ENCODE measurements around the gene TSHZ2. TPM values are rescaled to one million over a fixed set of nuclear protein-coding genes. Genes with fewer than 3 reads are reported as not detected.

The TSHZ2 gene
- total RNA-seq, 2 experiments from 2014 or later: 0.38 to 0.54 TPM

DNA sequence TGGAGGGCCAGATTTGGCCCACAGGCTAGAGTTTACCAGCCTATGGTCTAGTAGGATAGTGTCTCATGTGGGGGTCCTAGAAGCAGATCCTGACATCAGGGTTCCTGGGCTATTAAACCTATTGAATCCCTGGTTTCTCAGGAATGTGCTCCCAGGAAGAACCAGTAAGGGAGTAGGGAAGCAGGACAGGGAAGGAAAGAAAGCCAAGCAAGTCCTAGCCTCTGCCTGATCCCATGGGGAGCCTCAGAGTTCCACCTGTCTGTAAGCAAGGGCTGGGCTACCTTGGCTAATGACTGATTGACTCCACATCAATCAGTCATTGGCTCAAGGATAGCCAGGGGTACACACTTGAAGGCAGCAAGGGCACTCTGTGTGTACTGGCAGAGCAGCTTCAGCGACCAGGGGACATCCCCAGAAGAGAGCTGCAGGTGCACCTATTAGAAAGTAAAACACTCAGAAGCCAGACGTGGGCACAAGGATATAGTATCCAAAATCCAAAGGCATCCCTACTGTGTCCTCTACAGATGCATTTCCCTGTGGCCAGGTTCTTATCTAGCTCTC, 309.5 kb downstream of the TSHZ2 start:
- Mint-ChIP-seq H3K4me1 (ENCODE audit: low read depth) (no peaks in the 10 kb centered on the region), H3K4me3 (no peak overlapping the region), H3K27ac (no peak overlapping the region), H3K27me3 (no peaks in the 10 kb centered on the region), H3K9me3 (no peaks in the 10 kb centered on the region), H3K36me3 (ENCODE audit: low read depth) (no peaks in the 10 kb centered on the region)
- TF ChIP-seq, protein P1, sequence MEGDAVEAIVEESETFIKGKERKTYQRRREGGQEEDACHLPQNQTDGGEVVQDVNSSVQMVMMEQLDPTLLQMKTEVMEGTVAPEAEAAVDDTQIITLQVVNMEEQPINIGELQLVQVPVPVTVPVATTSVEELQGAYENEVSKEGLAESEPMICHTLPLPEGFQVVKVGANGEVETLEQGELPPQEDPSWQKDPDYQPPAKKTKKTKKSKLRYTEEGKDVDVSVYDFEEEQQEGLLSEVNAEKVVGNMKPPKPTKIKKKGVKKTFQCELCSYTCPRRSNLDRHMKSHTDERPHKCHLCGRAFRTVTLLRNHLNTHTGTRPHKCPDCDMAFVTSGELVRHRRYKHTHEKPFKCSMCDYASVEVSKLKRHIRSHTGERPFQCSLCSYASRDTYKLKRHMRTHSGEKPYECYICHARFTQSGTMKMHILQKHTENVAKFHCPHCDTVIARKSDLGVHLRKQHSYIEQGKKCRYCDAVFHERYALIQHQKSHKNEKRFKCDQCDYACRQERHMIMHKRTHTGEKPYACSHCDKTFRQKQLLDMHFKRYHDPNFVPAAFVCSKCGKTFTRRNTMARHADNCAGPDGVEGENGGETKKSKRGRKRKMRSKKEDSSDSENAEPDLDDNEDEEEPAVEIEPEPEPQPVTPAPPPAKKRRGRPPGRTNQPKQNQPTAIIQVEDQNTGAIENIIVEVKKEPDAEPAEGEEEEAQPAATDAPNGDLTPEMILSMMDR (IDR thresholded peaks at IDR 0.05): no peak
- CTCF ChIA-PET: interaction anchor here (1.0 kb wide), 1 partner anchor 132 kb away, joined by 3 read pairs; no protein-coding TSS in a partner anchor
- DNase-seq (no peak), ATAC-seq (no peak)
- POLR2A ChIA-PET: no interaction called here
- intact Hi-C loops (cut with micrococcal nuclease): no loop called here

DNA sequence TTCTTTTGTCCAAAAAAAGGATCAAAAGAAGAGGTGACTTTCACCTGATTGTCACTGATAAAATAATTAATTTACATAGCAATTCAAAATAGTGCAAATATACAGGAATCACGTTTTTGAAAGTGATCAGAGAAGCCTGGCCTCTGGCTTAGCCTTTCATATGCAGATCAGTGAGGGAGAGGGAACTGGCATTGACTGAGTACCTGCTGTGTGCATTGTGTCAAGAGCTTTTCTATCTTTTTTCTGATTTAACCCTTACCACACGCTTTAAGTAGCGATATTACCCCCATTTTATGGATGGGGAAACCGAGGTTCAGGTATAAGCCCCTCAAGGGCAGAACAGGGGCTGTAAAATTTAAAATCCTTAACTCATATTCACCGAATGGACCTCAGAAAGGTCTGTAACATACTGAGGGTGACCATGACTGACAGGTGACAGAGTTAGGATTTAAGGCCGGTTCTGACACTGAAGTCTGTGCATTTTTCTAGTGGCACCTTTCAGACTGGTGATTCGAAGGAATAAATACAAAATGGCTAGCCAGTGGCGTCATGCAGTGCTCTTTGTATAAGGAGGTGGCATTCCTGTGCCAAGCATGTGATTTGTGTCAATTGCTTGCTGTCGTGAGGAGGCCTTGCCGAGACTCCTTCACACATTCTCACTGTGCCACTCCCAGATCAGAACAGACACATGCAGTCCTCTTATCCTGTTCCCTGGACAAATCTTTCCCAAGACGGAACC, 310.2 kb downstream of the TSHZ2 start:
- no peaks in the 10 kb centered on the region for H3K4me1 Mint-ChIP-seq (ENCODE audit: low read depth)
- DNase-seq (no peak), ATAC-seq (no peak)
- no peak overlapping the region for H3K27ac Mint-ChIP-seq
- no peaks in the 10 kb centered on the region for H3K9me3 Mint-ChIP-seq
- H3K4me3 Mint-ChIP-seq: no peak overlapping the region
- TF ChIP-seq, protein P1 (IDR thresholded peaks at IDR 0.05): no peak
- no peaks in the 10 kb centered on the region for H3K27me3 Mint-ChIP-seq
- intact Hi-C loops (cut with micrococcal nuclease): no loop called here
- POLR2A ChIA-PET: no interaction called here
- CTCF ChIA-PET: interaction anchor here (1.0 kb wide), 1 partner anchor 131 kb away, joined by 3 read pairs; no protein-coding TSS in a partner anchor
- no peaks in the 10 kb centered on the region for H3K36me3 Mint-ChIP-seq (ENCODE audit: low read depth)

DNA sequence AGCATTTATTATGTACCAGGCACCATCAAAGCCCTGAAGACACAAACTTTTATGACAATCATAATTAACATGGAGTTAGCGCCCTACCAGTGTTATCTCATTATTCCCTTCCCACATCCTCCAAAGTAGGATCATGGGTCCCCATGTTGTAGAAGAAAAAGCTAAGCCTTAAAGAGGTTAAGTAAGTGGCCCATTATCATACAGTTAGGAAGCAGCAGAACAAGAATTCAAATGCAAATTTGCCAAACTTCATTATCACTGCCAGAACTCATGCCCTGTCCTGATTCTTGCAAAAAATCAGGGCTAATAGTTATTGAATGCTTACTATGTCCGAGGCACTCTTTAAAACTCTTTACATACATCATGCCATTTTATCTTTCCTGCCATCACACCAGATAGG, 310.9 kb downstream of the TSHZ2 start:
- no peak overlapping the region for H3K4me3 Mint-ChIP-seq
- ATAC-seq (no peak), DNase-seq (no peak)
- intact Hi-C loops (cut with micrococcal nuclease): no loop called here
- ChIA-PET POLR2A (no interaction called here), CTCF (no interaction called here)
- TF ChIP-seq, protein P1 (IDR thresholded peaks at IDR 0.05): no peak
- no peaks in the 10 kb centered on the region for H3K27me3 Mint-ChIP-seq
- H3K9me3 Mint-ChIP-seq: no peaks in the 10 kb centered on the region
- H3K4me1 Mint-ChIP-seq (ENCODE audit: low read depth): no peaks in the 10 kb centered on the region
- H3K36me3 Mint-ChIP-seq (ENCODE audit: low read depth): no peaks in the 10 kb centered on the region
- no peak overlapping the region for H3K27ac Mint-ChIP-seq

DNA sequence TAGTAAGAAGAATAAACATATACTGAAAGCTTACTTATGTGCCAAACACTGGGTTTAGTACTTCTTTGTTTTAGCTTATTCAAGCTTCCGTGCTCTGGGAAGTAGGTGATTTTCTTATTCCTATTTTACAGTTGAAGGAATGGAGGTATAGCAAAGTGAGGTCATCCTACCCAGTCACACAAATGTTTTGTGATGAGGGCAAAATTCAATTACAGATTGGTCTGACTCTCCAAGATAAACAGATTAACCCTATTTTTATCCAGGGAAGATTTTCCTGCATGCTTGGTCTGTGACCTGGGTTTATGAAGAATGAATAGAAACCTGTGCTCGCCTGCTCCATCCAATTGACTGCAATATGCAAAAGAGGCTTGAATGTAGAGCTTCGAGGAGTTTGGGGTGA, 311.4 kb downstream of the TSHZ2 start:
- ChIA-PET POLR2A (no interaction called here), CTCF (no interaction called here)
- Mint-ChIP-seq H3K4me1 (ENCODE audit: low read depth) (no peaks in the 10 kb centered on the region), H3K27me3 (peaks cover 1% of the 10 kb centered on the region), H3K4me3 (no peak overlapping the region), H3K9me3 (no peaks in the 10 kb centered on the region), H3K36me3 (ENCODE audit: low read depth) (no peaks in the 10 kb centered on the region), H3K27ac (no peak overlapping the region)
- TF ChIP-seq, protein P1 (IDR thresholded peaks at IDR 0.05): no peak
- no peak for ATAC-seq
- no peak for DNase-seq
- intact Hi-C loops (cut with micrococcal nuclease): no loop called here

DNA sequence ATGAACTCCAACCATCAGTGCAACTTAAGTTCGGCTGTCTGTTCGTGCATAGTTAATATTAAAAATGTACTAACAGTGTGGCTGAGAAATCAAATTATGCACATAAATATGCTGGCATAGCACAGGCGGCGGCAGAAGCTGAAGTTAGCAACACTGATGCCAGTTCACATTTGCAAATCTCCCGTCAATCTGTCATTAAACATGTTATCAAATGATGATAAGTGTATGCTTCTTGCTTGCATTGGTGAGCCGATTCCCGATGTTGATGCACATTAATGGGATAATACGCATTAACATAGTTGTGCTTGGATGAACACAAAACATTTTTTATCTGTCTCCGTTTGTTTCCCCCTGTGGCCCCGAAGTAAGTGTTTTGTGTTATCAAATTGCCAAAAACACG, 312.1 kb downstream of the TSHZ2 start:
- ATAC-seq: no peak
- H3K27me3 Mint-ChIP-seq: peaks cover 1% of the 10 kb centered on the region
- no peak for DNase-seq
- ChIA-PET POLR2A (no interaction called here), CTCF (no interaction called here)
- H3K9me3 Mint-ChIP-seq: no peaks in the 10 kb centered on the region
- no peak overlapping the region for H3K27ac Mint-ChIP-seq
- intact Hi-C loops (cut with micrococcal nuclease): no loop called here
- no peaks in the 10 kb centered on the region for H3K36me3 Mint-ChIP-seq (ENCODE audit: low read depth)
- TF ChIP-seq, protein P1 (IDR thresholded peaks at IDR 0.05): no peak
- H3K4me1 Mint-ChIP-seq (ENCODE audit: low read depth): no peaks in the 10 kb centered on the region
- H3K4me3 Mint-ChIP-seq: no peak overlapping the region
